Measurements from ENCODE around the gene ITGB1.

DNA sequence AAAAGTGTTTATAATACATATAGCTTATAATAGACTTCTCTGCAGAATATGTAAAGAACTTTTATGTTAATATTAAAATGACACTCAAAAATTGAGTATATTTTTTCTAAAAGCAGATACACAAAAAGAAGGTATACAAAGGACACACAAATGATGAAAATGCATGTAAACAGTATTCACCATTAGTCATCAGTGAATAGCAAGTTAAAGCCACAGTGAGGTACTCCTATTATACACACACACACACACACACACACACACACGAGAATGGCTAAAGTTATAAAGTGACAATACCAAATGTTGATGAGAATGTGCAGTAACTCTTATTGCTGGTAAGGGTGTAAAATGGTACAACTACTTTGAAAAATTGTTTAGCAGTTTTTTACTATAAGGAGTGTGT, 92.9 kb downstream of the ITGB1 start:
- TF ChIP-seq ZNF121 (CRISPR knock-in tag; IDR thresholded peaks at IDR 0.05) (no peak), FOXJ3 (CRISPR knock-in tag; IDR thresholded peaks at IDR 0.05; ENCODE audit: borderline replicate concordance) (no peak), ZNF671 (CRISPR knock-in tag; IDR thresholded peaks at IDR 0.05) (no peak)
- TF ChIP-seq, protein P1, sequence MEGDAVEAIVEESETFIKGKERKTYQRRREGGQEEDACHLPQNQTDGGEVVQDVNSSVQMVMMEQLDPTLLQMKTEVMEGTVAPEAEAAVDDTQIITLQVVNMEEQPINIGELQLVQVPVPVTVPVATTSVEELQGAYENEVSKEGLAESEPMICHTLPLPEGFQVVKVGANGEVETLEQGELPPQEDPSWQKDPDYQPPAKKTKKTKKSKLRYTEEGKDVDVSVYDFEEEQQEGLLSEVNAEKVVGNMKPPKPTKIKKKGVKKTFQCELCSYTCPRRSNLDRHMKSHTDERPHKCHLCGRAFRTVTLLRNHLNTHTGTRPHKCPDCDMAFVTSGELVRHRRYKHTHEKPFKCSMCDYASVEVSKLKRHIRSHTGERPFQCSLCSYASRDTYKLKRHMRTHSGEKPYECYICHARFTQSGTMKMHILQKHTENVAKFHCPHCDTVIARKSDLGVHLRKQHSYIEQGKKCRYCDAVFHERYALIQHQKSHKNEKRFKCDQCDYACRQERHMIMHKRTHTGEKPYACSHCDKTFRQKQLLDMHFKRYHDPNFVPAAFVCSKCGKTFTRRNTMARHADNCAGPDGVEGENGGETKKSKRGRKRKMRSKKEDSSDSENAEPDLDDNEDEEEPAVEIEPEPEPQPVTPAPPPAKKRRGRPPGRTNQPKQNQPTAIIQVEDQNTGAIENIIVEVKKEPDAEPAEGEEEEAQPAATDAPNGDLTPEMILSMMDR (IDR thresholded peaks at IDR 0.05) = no peak

All from WTC11 (cell line).